GM10248 (cell line): ENCODE data around the gene PLPP3.

Experiments
- CTCF ChIA-PET: fragments of 300-600 bp; sonication (Branson Sonifier 250); formaldehyde crosslinking; extraction: SDS; loops from one replicate; lab custom pipeline; 2021; ENCODE audit warnings: antibody characterized with exemption; lab: Yijun Ruan, JAX
- POLR2A ChIA-PET: fragments of 350-650 bp; sonication (Branson Sonifier 250); formaldehyde crosslinking; extraction: SDS; loops from one replicate; lab custom pipeline; 2020; ENCODE audit warnings: antibody characterized with exemption; lab: Yijun Ruan, JAX
- DNase-seq: peaks from one replicate; pipeline ENCODE4 v3.0.0; 2012; ENCODE audit errors: extremely low spot score
- CTCF ChIP-seq: IDR thresholded peaks from 2 replicates; pipeline ENCODE4 v1.5.1; 2012; ENCODE audit warnings: mild to moderate bottlenecking, low read depth; ENCODE audit errors: extremely low read depth, missing control alignments, control extremely low read depth

PLPP3 gene

GRCh38 chr1:56574794-56575193, 4.6 kb downstream of the PLPP3 start:
- no peak for DNase-seq
- TF ChIP-seq CTCF = no peak
- ChIA-PET POLR2A (no interaction called here), CTCF (interaction anchor here (1.0 to 2.4 kb wide), 4 partner anchors 10 to 95 kb away, joined by 3 to 16 read pairs (median 3); no protein-coding TSS in a partner anchor)

- ChIA-PET CTCF (interaction anchor here (1.1 kb wide), 1 partner anchor 11 kb away, joined by 3 read pairs; no protein-coding TSS in a partner anchor), POLR2A (no interaction called here)
- no peak for TF ChIP-seq CTCF
- DNase-seq = no peak
These were observed 6.1 kb downstream of the PLPP3 start for GRCh38 chr1:56573311-56573710.

GRCh38 chr1:56572334-56573050, 6.9 kb downstream of the PLPP3 start:
- DNase-seq = no peak
- ChIA-PET POLR2A (no interaction called here), CTCF (interaction anchor here (1.1 to 1.2 kb wide), 3 partner anchors 12 to 1194 kb away, joined by 3 to 4 read pairs (median 3); no protein-coding TSS in a partner anchor)
- TF ChIP-seq CTCF = no peak

- POLR2A ChIA-PET = no interaction called here
- CTCF ChIA-PET = interaction anchor here (1.0 to 1.2 kb wide), 4 partner anchors 11 to 1193 kb away, joined by 3 to 4 read pairs (median 4); no protein-coding TSS in a partner anchor
- no peak for DNase-seq
- no peak for TF ChIP-seq CTCF
These were observed 7.9 kb downstream of the PLPP3 start for GRCh38 chr1:56571448-56571847.

GRCh38 chr1:56570924-56571372, 8.4 kb downstream of the PLPP3 start:
- no peak for DNase-seq
- CTCF ChIA-PET = interaction anchor here (1.0 to 1.2 kb wide), 4 partner anchors 10 to 1192 kb away, joined by 3 to 4 read pairs (median 4); no protein-coding TSS in a partner anchor
- POLR2A ChIA-PET = no interaction called here
- no peak for TF ChIP-seq CTCF

GRCh38 chr1:56569661-56570060, 9.7 kb downstream of the PLPP3 start:
- ChIA-PET CTCF (no interaction called here), POLR2A (no interaction called here)
- DNase-seq = no peak
- no peak for TF ChIP-seq CTCF
